Measurements from ENCODE around the gene ZNF485. TPM values are rescaled to one million over a fixed set of nuclear protein-coding genes. Genes with fewer than 3 reads are reported as not detected.

Gene ZNF485
- 3.6 and 4.8 TPM in 2 replicates for total RNA-seq

GRCh38 chr10:43606323-43607198 is at the start of gene ZNF485:
Gene ZNF485 (plus strand): TSS chr10:43606438. CDS start chr10:43607051, 613 bp downstream.

GRCh38 chr10:43574001-43574892 is 32.0 kb upstream of the ZNF485 start, which contains the start of gene ZNF239:
Gene ZNF239 (minus strand): TSS chr10:43574616. CDS start chr10:43558079, 16,537 bp downstream.

GRCh38 chr10:43648398-43649184 is 42.4 kb downstream of the ZNF485 start, which contains the start of gene ZNF32:
Gene ZNF32 (minus strand): TSS chr10:43648881. CDS start chr10:43646133, 2,748 bp downstream.

Other genes with a start within 250 kb of the ZNF485 start
- gene FXYD4, start 234.8 kb upstream of the ZNF485 start, total RNA-seq: not detected in 2 replicates
- 167 and 334 TPM in 2 replicates for gene HNRNPF, start 197.3 kb upstream of the ZNF485 start, total RNA-seq
- gene ZNF487, start 169.3 kb upstream of the ZNF485 start, total RNA-seq: 2.5 and 4.5 TPM in 2 replicates
- 7.0 and 12.1 TPM in 2 replicates for gene ZNF239, start 31.8 kb upstream of the ZNF485 start, total RNA-seq
- gene ZNF32, start 42.4 kb downstream of the ZNF485 start, total RNA-seq: 27.3 and 29.9 TPM in 2 replicates